Activated T-cell treated with anti-CD3 and anti-CD28 coated beads, Interleukin-2, amount 50 U/mL, for 72 hours (primary cell): ENCODE data around the gene FMC1. TPM values are rescaled to one million over a fixed set of nuclear protein-coding genes. Genes with fewer than 3 reads are reported as not detected.
"Not testable (repeated sequence)": the region's sequence is repeated elsewhere in the genome, so short reads cannot be mapped to it uniquely, and the experiment has no call there.

Experiments
- ATAC-seq, 2 donors: fragments of 150-1000 bp; cut with Tn5 transposase; replicated peaks in 1 of 2; 2 replicates each; pipeline ENCODE4 v1.10.0; 2021; ENCODE audit warnings: moderate library complexity in 2 of 2, mild to moderate bottlenecking in 1 of 2
- DNase-seq, 2 donors: peaks; one replicate each; pipeline ENCODE4 v3.0.0; 2021 to 2022; ENCODE audit warnings: mixed read lengths in 1 of 2
- H3K27ac Mint-ChIP-seq: one replicate; pipeline ENCODE4 v1.8.0; 2022; ENCODE audit warnings: mild to moderate bottlenecking, moderate library complexity, mixed read lengths
- H3K27me3 Mint-ChIP-seq: one replicate; pipeline ENCODE4 v1.8.0; 2022; ENCODE audit warnings: low read depth, mixed read lengths
- H3K36me3 Mint-ChIP-seq, 2 donors: one replicate each; pipeline ENCODE4 v1.8.0; 2022; ENCODE audit warnings: mixed read lengths in 2 of 2, mild to moderate bottlenecking in 1 of 2; ENCODE audit not compliant: insufficient read depth in 2 of 2
- H3K4me1 Mint-ChIP-seq: one replicate; pipeline ENCODE4 v1.8.0; 2022; ENCODE audit warnings: low read depth, mixed read lengths
- H3K4me3 Mint-ChIP-seq, 2 donors: one replicate each; pipeline ENCODE4 v1.8.0; 2022; ENCODE audit warnings: mild to moderate bottlenecking in 2 of 2, mixed read lengths in 2 of 2, moderate library complexity in 2 of 2
- H3K9me3 Mint-ChIP-seq, 2 donors: one replicate each; pipeline ENCODE4 v1.8.0; 2022; ENCODE audit warnings: mixed read lengths in 2 of 2
- total RNA-seq, 2 donors: library from RNA; stranded (reverse); gene quantifications; one replicate each; pipeline ENCODE4 v1.2.3, GENCODE V29; 2022

The FMC1 gene, protein sequence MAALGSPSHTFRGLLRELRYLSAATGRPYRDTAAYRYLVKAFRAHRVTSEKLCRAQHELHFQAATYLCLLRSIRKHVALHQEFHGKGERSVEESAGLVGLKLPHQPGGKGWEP
- 10 to 100 TPM in 1 of 2 donors, 1 to 10 TPM in 1; 7.8 to 15.9 TPM for total RNA-seq

DNA sequence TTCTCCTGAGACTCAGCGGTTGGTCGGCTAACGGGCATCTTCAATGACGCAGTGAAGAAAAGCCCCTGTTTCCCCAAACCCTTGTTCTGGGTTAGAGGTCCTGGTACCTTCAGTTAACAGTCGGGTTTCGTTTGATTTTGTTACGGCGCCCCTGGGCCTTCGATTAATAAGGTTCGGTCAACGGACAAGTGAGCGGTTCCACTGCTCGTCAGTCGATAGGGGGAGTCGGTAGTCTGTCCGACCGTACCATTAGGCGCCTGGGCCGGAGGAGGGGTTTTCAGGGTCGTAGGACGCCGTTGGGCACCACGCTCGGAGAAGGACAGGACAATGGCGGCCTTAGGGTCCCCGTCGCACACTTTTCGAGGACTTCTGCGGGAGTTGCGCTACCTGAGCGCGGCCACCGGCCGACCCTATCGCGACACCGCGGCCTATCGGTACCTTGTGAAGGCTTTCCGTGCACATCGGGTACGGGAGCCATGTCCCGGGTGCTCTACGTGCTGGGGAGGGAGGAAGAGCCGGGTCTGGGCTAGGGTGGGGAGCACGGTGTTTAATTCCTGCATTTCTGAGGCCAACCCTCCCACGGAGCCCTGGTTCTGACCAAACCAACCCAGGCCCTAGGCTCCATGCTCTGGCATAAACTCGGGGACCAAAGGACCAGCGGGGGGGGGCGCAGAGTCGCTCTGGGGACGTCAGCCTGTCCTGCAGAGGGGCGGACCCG, at the start of gene FMC1:
Gene FMC1 (plus strand): TSS at position 280 of the 718 bp plus-strand sequence. CDS start 48 bp downstream, at position 328.
- Mint-ChIP-seq H3K36me3 (peaks cover 13 to 15% of the 10 kb centered on the region in 2 donors), H3K27ac (peak within 1 kb of the TSS; percentile 100), H3K4me1 (peaks cover 22% of the 10 kb centered on the region), H3K27me3 (no peaks in the 10 kb centered on the region), H3K4me3 (peak within 1 kb of the TSS; percentile 92 to 94), H3K9me3 (peaks cover 4 to 9% of the 10 kb centered on the region in 2 donors)
- ATAC-seq (peak; percentile 58 to 69), DNase-seq (peak; percentile 86 to 87)

DNA sequence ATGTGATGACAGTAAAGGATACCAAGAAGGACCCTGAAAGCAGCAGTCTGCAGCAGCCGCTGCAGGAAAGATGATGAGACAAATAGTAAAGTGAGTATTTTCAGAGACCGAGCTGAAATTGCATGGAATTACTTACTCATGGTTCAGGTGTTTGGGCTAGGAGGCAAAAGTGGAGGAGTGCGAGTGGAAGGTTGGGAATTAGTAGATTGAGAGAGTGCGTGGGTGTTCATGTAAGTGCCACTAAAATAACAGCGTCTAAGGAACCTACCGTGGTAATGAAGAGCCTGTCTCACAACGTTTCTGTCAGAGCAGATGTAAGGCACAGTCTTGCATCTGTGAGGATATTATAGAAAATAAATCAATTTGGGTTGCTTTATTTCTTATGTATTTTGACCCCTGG, 48.3 kb upstream of the FMC1 start:
- Mint-ChIP-seq H3K36me3 (peaks cover 2 to 3% of the 10 kb centered on the region in 2 donors), H3K27me3 (no peaks in the 10 kb centered on the region), H3K4me3 (no peak overlapping the region), H3K9me3 (no peaks in the 10 kb centered on the region), H3K4me1 (no peaks in the 10 kb centered on the region), H3K27ac (no peak overlapping the region)
- ATAC-seq (no peak), DNase-seq (no peak)

DNA sequence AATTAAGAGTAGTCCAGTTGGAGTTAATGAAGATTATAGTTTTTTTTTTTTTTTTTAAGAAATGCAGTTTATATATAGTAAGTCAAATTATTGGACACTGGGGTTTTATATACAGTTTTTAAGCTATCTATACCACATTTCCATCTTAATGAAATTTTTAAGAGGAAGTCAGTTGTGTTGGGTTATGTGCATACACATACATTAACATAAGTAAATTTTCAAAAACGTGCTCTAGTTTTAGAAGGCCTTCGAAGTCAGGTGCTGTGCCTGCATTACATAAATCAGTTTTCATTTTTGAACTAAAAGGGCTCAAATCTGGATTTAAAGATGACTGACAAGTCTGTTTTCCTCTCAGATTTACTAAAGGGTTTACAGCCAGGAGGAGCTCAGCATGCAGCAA, 47.6 kb upstream of the FMC1 start:
- DNase-seq (no peak), ATAC-seq (no peak)
- H3K4me3 Mint-ChIP-seq = no peak overlapping the region
- H3K27ac Mint-ChIP-seq = no peak overlapping the region
- no peaks in the 10 kb centered on the region for H3K4me1 Mint-ChIP-seq
- no peaks in the 10 kb centered on the region for H3K9me3 Mint-ChIP-seq
- no peaks in the 10 kb centered on the region for H3K27me3 Mint-ChIP-seq
- peaks cover 1 to 2% of the 10 kb centered on the region in 2 donors for H3K36me3 Mint-ChIP-seq

DNA sequence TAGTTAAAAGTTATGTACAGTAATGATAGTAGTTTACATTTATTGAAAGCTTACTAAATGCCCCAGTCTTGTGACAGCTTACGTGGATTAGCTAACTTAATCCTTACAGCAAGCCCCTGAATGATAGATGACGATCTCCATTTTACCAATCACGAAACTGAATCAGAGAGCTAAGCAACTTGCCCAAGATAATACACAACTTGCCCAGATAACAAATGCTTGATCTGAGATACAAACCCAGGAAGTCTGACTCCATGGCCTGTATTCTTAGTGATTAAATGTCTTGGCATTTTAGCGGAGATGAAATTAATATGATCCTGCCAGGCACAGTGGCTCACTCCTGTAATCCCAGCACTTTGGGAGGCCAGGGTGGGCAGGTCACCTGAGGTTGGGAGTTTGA, 46.9 kb upstream of the FMC1 start:
- DNase-seq (no peak), ATAC-seq (no peak)
- H3K4me1 Mint-ChIP-seq = no peaks in the 10 kb centered on the region
- no peak overlapping the region for H3K4me3 Mint-ChIP-seq
- H3K27ac Mint-ChIP-seq = no peak overlapping the region
- H3K27me3 Mint-ChIP-seq = no peaks in the 10 kb centered on the region
- no peaks in the 10 kb centered on the region for H3K9me3 Mint-ChIP-seq
- H3K36me3 Mint-ChIP-seq = peaks cover 1 to 2% of the 10 kb centered on the region in 2 donors

DNA sequence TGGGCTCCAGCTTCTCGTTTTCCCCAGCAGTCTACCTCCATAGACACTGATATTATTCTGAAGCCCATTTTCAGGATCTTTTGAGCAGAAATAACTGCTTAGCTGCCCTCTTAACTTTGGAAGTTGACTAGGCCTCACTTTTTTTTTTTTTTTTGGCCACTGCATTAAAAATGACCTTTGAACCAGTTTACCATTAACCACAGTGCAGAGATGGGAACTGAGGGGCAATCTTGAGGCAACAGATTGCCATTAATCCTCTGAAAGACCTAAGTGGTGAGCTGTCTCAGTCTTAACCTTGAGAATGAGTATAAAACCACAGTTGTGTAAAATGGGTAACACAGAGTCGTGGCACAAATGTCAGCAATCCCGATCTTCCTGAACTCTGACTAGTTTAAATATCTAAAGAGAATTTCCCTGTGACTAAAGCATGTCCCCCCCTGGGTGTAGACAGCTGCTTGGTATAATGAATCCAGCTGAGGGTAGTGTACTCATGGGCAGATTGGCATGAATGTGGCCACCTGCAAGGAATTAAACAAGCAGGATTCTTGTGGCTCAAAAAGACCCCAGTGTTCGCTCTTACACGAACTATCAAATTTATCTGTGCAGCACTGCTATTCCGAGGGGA, 46.1 kb upstream of the FMC1 start:
- Mint-ChIP-seq H3K9me3 (no peaks in the 10 kb centered on the region), H3K36me3 (peaks cover 1 to 2% of the 10 kb centered on the region in 2 donors), H3K27ac (no peak overlapping the region), H3K4me1 (no peaks in the 10 kb centered on the region), H3K4me3 (no peak overlapping the region), H3K27me3 (no peaks in the 10 kb centered on the region)
- ATAC-seq (no peak), DNase-seq (no peak)

DNA sequence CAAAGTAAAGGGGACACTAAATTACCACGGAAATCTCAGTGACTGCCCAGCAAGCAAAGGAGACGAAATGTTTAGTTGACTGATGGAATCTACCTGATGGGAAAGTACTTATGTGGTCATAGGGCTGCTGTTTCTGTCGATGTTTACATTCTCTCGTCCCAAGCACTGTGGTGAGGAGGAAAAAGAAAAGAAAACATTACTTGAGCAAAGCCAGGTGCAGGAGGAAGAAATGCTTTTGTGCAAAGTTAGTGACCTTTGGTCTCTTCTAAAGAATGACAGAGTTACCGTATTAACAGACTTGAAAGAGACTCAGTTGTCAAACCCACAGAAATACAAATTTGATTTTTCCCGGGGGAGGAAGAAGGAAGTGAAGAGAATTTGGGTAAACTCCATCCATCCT, 43.3 kb upstream of the FMC1 start:
- H3K4me3 Mint-ChIP-seq = no peak overlapping the region
- no peak overlapping the region for H3K27ac Mint-ChIP-seq
- peaks cover 1 to 2% of the 10 kb centered on the region in 2 donors for H3K36me3 Mint-ChIP-seq
- ATAC-seq (no peak), DNase-seq (no peak)
- H3K9me3 Mint-ChIP-seq = no peaks in the 10 kb centered on the region
- H3K27me3 Mint-ChIP-seq = no peaks in the 10 kb centered on the region
- no peaks in the 10 kb centered on the region for H3K4me1 Mint-ChIP-seq

DNA sequence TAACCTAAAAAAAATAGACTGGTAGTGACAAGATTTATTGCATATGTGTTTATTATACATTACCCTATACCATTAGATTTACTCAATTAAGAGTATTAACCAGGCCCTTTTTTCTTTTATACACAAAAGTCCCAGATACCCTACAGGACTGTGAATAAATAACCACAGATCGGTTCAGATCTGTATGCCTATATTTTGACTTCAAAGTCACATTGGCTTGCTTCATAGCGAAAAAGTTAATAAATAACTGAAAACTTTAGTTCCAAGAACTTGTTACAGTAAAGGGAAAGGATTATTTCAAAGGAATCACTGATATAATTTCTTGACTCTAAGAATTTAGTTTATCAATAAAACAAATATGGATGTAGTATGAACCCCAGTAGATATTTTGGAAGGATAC, 41.8 kb upstream of the FMC1 start:
- no peak overlapping the region for H3K27ac Mint-ChIP-seq
- peaks cover 1 to 2% of the 10 kb centered on the region in 2 donors for H3K36me3 Mint-ChIP-seq
- H3K4me1 Mint-ChIP-seq = no peaks in the 10 kb centered on the region
- H3K27me3 Mint-ChIP-seq = no peaks in the 10 kb centered on the region
- no peak for ATAC-seq
- no peak overlapping the region for H3K4me3 Mint-ChIP-seq
- no peaks in the 10 kb centered on the region for H3K9me3 Mint-ChIP-seq
- no peak for DNase-seq

DNA sequence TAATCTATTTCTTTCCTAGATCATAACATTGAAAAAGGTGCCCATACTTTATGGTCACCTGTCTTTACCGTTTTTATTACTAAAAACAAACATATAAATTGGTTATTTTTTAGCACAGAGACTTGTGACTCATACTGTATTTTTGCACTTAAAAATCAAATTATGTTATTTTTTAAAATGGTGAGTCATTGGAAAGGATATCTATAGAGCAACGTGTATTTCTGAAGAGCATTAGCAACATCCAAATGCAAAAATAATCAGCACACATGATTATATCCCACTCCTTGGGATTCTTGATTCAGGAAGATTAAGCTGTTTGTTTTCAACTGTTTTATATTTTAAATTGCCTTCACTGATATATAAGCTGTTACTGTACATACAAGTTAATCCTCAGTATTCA, 40.7 kb upstream of the FMC1 start:
- no peaks in the 10 kb centered on the region for H3K27me3 Mint-ChIP-seq
- DNase-seq (no peak), ATAC-seq (no peak)
- H3K36me3 Mint-ChIP-seq = no peaks in the 10 kb centered on the region
- H3K27ac Mint-ChIP-seq = no peak overlapping the region
- no peak overlapping the region for H3K4me3 Mint-ChIP-seq
- no peaks in the 10 kb centered on the region for H3K4me1 Mint-ChIP-seq
- H3K9me3 Mint-ChIP-seq = no peaks in the 10 kb centered on the region

DNA sequence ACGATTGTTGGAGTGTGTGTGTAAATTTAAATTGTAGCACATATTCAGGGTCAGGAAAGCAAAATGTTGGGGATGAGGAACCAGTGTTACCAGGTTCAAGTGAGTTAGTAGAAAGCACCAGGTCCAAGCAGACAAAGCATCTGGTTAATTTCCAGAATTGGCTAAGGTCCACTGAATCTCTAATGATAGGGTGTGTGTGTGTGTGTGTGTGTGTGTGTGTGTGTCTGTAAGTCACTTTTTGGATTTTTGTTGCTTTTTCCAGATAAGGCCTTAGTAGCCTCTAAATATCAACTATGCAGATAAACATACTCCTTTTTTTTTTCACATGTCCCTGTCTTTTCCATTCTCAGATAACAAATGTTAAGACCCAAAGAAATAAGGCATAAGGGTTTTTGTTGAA, 36.6 kb upstream of the FMC1 start:
- DNase-seq = no peak
- no peaks in the 10 kb centered on the region for H3K9me3 Mint-ChIP-seq
- H3K4me3 Mint-ChIP-seq = no peak overlapping the region
- no peak overlapping the region for H3K27ac Mint-ChIP-seq
- no peaks in the 10 kb centered on the region for H3K4me1 Mint-ChIP-seq
- ATAC-seq = no peak
- no peaks in the 10 kb centered on the region for H3K36me3 Mint-ChIP-seq
- H3K27me3 Mint-ChIP-seq = no peaks in the 10 kb centered on the region

DNA sequence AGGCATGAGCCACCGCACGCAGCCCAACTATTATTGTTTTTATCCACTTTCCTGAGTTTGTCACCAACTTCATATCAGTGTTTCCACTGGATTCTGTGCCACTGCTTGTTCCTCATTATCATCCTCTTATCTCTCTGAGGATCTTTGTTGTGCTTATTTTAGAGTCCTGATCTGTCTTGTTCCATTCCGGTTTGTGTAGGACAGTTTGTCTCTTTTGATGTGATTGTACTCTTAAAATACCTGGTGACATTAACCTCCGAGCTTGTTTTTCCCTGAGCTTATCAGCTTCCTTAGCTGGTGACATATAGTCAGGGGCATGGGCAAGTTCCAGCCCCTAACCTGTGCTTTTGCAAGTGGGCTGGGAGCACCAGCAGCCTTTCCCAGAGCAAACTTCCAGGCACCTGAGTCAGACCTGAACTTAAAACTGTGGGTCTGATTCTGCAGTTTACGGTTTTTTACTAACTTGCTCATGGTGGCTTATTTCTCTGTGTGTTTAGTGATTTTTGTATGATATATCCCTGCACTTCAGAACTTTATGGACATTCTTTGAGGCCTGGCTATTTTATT, 23.1 kb upstream of the FMC1 start:
- Mint-ChIP-seq H3K9me3 (no peaks in the 10 kb centered on the region), H3K27me3 (no peaks in the 10 kb centered on the region), H3K27ac (no peak overlapping the region), H3K36me3 (no peaks in the 10 kb centered on the region), H3K4me1 (no peaks in the 10 kb centered on the region), H3K4me3 (no peak overlapping the region)
- no peak for DNase-seq
- ATAC-seq = no peak

DNA sequence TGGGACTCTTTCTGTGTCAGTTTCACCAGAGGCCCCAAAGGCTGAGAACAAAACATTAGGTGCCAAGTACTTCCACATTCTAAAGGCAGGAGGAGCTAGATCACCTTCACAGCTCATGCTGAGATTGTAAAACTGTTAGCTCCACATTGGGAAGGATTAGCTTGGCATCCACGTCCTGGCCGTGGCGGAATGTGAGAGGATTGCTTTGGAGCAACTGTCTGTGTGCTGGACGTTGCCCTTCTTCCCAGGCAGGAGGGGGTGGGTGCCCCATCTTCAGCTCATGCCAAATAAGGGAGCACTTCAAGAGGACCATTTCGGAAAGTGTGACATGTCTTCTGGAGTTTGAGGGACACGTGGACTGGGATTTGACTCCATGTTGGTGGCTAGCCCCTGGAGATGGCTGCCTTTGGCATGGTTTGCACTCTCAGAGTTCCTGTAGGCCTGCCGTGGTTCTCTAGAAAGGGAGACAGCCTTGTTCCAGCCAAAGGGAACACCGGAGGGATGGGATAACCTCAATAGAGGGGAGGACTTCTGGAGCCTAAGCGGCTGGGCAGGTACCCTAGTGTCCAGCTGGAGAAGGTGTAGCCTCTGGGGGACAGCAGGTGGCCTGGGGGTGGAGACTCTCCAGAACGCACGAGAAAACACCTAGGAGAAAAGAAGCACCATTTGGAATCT, 19.9 kb upstream of the FMC1 start:
- ATAC-seq = no peak
- Mint-ChIP-seq H3K4me1 (no peaks in the 10 kb centered on the region), H3K4me3 (no peak overlapping the region), H3K27ac (no peak overlapping the region), H3K9me3 (no peaks in the 10 kb centered on the region), H3K27me3 (no peaks in the 10 kb centered on the region), H3K36me3 (no peaks in the 10 kb centered on the region)
- no peak for DNase-seq

DNA sequence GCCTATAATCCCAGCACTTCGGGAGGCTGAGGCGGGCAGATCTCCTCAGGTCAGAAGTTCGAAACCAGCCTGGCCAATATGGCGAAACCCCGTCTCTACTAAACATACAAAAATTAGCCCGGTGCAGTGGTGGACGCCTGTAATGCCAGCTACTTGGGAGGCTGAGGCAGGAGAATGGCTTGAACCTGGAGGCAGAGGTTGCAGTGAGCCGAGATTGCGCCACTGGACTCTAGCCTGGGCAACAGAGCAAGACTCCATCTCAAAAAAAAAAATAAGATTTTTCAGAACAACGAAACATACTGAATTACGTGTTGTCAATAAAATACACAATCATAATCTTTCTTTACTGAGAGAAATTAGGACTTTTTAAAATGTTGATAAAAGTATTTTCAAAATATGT, 16.4 kb upstream of the FMC1 start:
- not testable (repeated sequence) for DNase-seq, H3K27ac Mint-ChIP-seq, ATAC-seq, H3K9me3 Mint-ChIP-seq, H3K36me3 Mint-ChIP-seq, H3K27me3 Mint-ChIP-seq, H3K4me3 Mint-ChIP-seq, H3K4me1 Mint-ChIP-seq

DNA sequence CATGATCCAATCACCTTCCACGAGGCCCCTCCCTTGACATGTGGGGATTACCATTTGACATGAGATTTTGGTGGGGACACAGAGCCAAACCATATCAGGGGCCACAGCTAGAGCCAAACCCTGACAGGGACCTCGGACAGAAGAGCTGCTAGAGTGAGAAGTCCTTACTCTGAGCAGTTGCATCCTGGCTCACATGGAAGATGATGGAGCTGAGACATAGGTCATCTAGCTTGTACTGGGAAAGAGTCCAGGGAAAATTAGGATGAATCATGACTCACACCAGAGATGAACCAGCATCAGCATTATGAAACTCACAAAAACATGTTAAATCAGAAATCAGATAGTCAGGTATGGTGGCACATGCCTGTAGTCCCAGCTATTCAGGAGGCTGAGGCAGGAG, 12.8 kb upstream of the FMC1 start:
- H3K4me1 Mint-ChIP-seq = peaks cover 16% of the 10 kb centered on the region

More for the DNA sequence above, 12.8 kb upstream of the FMC1 start:
- no peak overlapping the region for H3K27ac Mint-ChIP-seq
- no peak for ATAC-seq
- H3K4me3 Mint-ChIP-seq = no peak overlapping the region
- H3K9me3 Mint-ChIP-seq = peaks cover 0 to 4% of the 10 kb centered on the region in 2 donors
- no peaks in the 10 kb centered on the region for H3K27me3 Mint-ChIP-seq
- H3K36me3 Mint-ChIP-seq = no peaks in the 10 kb centered on the region
- no peak for DNase-seq
